Smooth muscle cell (in vitro differentiated cells): ENCODE results near the gene LSM4. TPM values are rescaled to one million over a fixed set of nuclear protein-coding genes. Genes with fewer than 3 reads are reported as not detected.

ENCODE experiments used
- DNase-seq: peaks from one replicate; lab custom pipeline; 2025; ENCODE audit not compliant: unreplicated experiment; lab: John Stamatoyannopoulos, UW
- H2AFZ ChIP-seq: fragments of 200-600 bp; sonication (generic); 2 replicates; pipeline ENCODE4 v1.6.0; 2016; ENCODE audit warnings: antibody characterized with exemption, low read depth, mild to moderate bottlenecking
- H3F3A ChIP-seq: fragments of 200-600 bp; sonication (generic); 2 replicates; pipeline ENCODE4 v1.6.0; 2017; ENCODE audit warnings: antibody characterized with exemption, low read depth
- H3K27ac ChIP-seq: fragments of 200-600 bp; sonication (generic); 2 replicates; pipeline ENCODE4 v1.5.1; 2016; ENCODE audit warnings: low read depth, mild to moderate bottlenecking
- H3K27me3 ChIP-seq: fragments of 200-600 bp; sonication (generic); 2 replicates; pipeline ENCODE4 v1.6.1; 2016; ENCODE audit warnings: low read depth, mild to moderate bottlenecking
- H3K36me3 ChIP-seq: fragments of 200-600 bp; sonication (generic); 2 replicates; pipeline ENCODE4 v1.5.1; 2016; ENCODE audit warnings: low read depth
- H3K4me1 ChIP-seq: fragments of 200-600 bp; sonication (generic); 2 replicates; pipeline ENCODE4 v1.5.1; 2016; ENCODE audit warnings: low read depth
- H3K4me2 ChIP-seq: fragments of 200-600 bp; sonication (generic); 2 replicates; pipeline ENCODE4 v1.6.0; 2016; ENCODE audit warnings: mild to moderate bottlenecking
- H3K4me3 ChIP-seq: fragments of 200-600 bp; sonication (generic); 2 replicates; pipeline ENCODE4 v1.5.1; 2016; ENCODE audit warnings: mild to moderate bottlenecking
- H3K79me2 ChIP-seq: fragments of 200-600 bp; sonication (generic); 2 replicates; pipeline ENCODE4 v1.6.0; 2016; ENCODE audit warnings: low read depth, mild to moderate bottlenecking
- H3K9ac ChIP-seq: fragments of 200-600 bp; sonication (generic); 2 replicates; pipeline ENCODE4 v1.6.0; 2016; ENCODE audit warnings: low read depth
- H3K9me3 ChIP-seq: fragments of 200-600 bp; sonication (generic); replicated peaks from 2 replicates; pipeline ENCODE4 v1.5.1; 2016; ENCODE audit warnings: low read depth
- H4K20me1 ChIP-seq: fragments of 200-600 bp; sonication (generic); 2 replicates; pipeline ENCODE4 v1.6.0; 2016; ENCODE audit warnings: low read depth
- WGBS: methylation state at CpG from one replicate; pipeline ENCODE4 v1.1.7; 2016; ENCODE audit warnings: low lambda C conversion rate; 5-methylcytosine and 5-hydroxymethylcytosine counted together
- polyA plus RNA-seq: library from polyadenylated mRNA; unstranded; fragments of >200 nt; fragmentation: Nextera tagmentation; extraction: Ambion mirVana; gene quantifications from 2 replicates; pipeline ENCODE4 v1.2.1, GENCODE V29; 2016
- total RNA-seq: library from RNA; depleted of rRNA; stranded (reverse); fragments of >200 nt; gene quantifications from 2 replicates; pipeline ENCODE4 v1.2.3, GENCODE V29; 2014
- TF ChIP-seq, protein P1 (sequence below): fragments of 200-600 bp; sonication (generic); IDR thresholded peaks from 2 replicates; pipeline ENCODE4 v1.5.1; 2017; ENCODE audit warnings: borderline replicate concordance, mild to moderate bottlenecking, antibody characterized with exemption; ENCODE audit not compliant: insufficient read depth, poor library complexity, severe bottlenecking

The LSM4 gene
- total and polyA plus RNA-seq, 2 experiments from 2014 or later = 116 to 156 TPM

DNA sequence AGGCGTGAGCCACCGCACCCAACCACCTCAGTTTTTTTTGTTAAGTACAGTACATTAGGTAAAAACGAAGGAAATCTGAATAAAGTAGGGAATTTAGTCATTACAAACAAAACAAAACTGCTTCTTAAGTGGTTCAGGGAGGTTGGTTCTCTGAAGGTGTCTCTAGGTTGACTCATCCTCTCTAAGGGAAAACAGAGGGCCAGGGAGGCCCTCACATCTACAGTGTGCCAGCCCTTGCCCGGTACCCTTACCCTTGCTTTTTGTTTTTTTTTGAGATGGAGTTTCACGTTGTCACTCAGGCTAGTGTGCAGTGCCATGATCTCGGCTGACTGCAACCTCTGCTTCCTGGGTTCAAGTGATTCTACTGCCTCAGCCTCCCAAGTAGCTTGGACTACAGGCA, 24.3 kb downstream of the LSM4 start:
- H3F3A ChIP-seq = no peaks in the 10 kb centered on the region
- no peaks in the 10 kb centered on the region for H3K36me3 ChIP-seq
- H3K4me1 ChIP-seq = no peaks in the 10 kb centered on the region
- TF ChIP-seq, protein P1, sequence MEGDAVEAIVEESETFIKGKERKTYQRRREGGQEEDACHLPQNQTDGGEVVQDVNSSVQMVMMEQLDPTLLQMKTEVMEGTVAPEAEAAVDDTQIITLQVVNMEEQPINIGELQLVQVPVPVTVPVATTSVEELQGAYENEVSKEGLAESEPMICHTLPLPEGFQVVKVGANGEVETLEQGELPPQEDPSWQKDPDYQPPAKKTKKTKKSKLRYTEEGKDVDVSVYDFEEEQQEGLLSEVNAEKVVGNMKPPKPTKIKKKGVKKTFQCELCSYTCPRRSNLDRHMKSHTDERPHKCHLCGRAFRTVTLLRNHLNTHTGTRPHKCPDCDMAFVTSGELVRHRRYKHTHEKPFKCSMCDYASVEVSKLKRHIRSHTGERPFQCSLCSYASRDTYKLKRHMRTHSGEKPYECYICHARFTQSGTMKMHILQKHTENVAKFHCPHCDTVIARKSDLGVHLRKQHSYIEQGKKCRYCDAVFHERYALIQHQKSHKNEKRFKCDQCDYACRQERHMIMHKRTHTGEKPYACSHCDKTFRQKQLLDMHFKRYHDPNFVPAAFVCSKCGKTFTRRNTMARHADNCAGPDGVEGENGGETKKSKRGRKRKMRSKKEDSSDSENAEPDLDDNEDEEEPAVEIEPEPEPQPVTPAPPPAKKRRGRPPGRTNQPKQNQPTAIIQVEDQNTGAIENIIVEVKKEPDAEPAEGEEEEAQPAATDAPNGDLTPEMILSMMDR = no peak
- no peak overlapping the region for H3K4me3 ChIP-seq
- H4K20me1 ChIP-seq = no peaks in the 10 kb centered on the region
- H2AFZ ChIP-seq = no peak overlapping the region
- H3K27me3 ChIP-seq = no peaks in the 10 kb centered on the region
- no peak for DNase-seq
- no peak overlapping the region for H3K27ac ChIP-seq
- WGBS = 85% methylated on average over 6 of the region's 6 CpGs
- H3K9me3 ChIP-seq = no peaks in the 10 kb centered on the region
- no peak overlapping the region for H3K9ac ChIP-seq
- H3K4me2 ChIP-seq = no peak overlapping the region
- no peaks in the 10 kb centered on the region for H3K79me2 ChIP-seq

DNA sequence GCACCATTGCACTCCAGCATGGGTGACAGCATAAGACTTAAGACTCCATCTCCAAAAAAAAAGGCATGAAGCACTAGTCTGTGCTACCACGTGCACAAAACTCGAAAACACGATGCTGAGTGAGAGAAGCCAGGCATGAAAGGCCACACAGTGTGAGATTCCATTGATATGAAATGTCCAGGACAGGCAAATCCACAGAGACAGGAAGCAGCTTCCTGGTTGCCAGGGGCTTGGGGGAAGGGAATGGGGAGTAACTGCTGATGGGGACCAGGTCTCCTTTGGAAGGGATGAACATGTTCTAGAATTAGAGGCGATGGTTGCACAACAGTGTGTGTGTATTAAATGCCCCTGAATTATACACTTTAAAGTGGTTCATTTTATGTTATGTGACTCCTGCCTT, 25.6 kb downstream of the LSM4 start:
- WGBS = 33% methylated on average over 4 of the region's 4 CpGs
- no peak for DNase-seq
- H3K36me3 ChIP-seq = no peaks in the 10 kb centered on the region
- no peaks in the 10 kb centered on the region for H3F3A ChIP-seq
- H2AFZ ChIP-seq = no peak overlapping the region
- no peak overlapping the region for H3K4me3 ChIP-seq
- no peaks in the 10 kb centered on the region for H3K79me2 ChIP-seq
- no peaks in the 10 kb centered on the region for H3K27me3 ChIP-seq
- H3K4me2 ChIP-seq = no peak overlapping the region
- no peaks in the 10 kb centered on the region for H4K20me1 ChIP-seq
- H3K9ac ChIP-seq = no peak overlapping the region
- H3K27ac ChIP-seq = no peak overlapping the region
- peaks cover 7% of the 10 kb centered on the region for H3K4me1 ChIP-seq
- TF ChIP-seq, protein P1 = no peak
- H3K9me3 ChIP-seq = no peaks in the 10 kb centered on the region

DNA sequence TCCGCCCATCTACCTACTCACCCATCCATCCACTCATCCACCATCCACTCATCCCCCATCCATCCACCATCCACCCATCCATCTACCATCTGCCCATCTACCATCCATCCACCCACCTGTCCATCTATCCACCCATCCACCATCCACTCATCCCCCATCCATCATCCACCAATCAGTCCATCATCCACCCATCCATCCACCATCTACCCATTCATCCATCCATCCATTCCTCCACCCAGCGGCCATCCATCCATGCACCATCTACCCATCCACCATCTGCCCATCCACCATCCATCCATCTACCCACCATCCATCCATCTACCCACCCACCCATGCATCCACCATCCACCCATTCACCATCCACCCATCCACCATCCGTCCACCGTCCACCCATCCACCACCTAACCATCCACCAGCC, 27.8 kb downstream of the LSM4 start:
- H3K27ac ChIP-seq = no peak overlapping the region
- 81% methylated on average over 4 of the region's 4 CpGs for WGBS
- TF ChIP-seq, protein P1 = no peak
- H3K4me3 ChIP-seq = no peak overlapping the region
- no peak for DNase-seq
- H3K4me2 ChIP-seq = no peak overlapping the region
- no peak overlapping the region for H2AFZ ChIP-seq
- peaks cover 13% of the 10 kb centered on the region for H3F3A ChIP-seq
- H3K4me1 ChIP-seq = peaks cover 10% of the 10 kb centered on the region
- H4K20me1 ChIP-seq = no peaks in the 10 kb centered on the region
- H3K27me3 ChIP-seq = no peaks in the 10 kb centered on the region
- no peaks in the 10 kb centered on the region for H3K36me3 ChIP-seq
- no peak overlapping the region for H3K9ac ChIP-seq
- no peaks in the 10 kb centered on the region for H3K79me2 ChIP-seq
- no peaks in the 10 kb centered on the region for H3K9me3 ChIP-seq

DNA sequence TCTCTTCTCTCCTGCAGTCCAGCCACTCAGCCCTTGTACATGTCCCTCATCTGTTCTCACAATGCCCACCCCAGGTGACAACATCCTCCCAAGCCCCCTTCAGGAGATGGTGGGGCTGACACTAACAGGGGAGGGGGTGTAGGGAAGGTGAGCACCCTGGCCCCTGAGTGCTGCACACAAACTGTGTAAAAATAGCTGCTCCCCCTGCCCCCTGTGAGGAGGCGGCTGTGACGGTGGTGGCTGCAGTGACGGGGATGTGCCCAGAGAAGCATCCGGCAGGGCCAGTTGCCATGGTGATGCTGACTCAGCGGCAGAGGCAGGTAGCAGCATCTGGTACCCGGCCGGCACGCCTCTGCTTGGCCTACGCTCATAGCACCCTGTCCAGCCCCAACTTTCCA, 28.4 kb downstream of the LSM4 start:
- Histone ChIP-seq H3F3A (peaks cover 18% of the 10 kb centered on the region), H3K4me3 (no peak overlapping the region), H3K79me2 (no peaks in the 10 kb centered on the region), H3K4me1 (peaks cover 10% of the 10 kb centered on the region), H4K20me1 (no peaks in the 10 kb centered on the region), H3K9me3 (no peaks in the 10 kb centered on the region), H3K4me2 (no peak overlapping the region), H3K9ac (no peak overlapping the region), H3K27ac (no peak overlapping the region), H2AFZ (no peak overlapping the region), H3K27me3 (no peaks in the 10 kb centered on the region), H3K36me3 (no peaks in the 10 kb centered on the region)
- TF ChIP-seq, protein P1 = no peak
- no peak for DNase-seq
- 64% methylated on average over 9 of the region's 9 CpGs for WGBS
